ENCODE data around the gene FLNA.
"Not testable (repeated sequence)": the region's sequence is repeated elsewhere in the genome, so short reads cannot be mapped to it uniquely, and the experiment has no call there.

The FLNA gene

DNA sequence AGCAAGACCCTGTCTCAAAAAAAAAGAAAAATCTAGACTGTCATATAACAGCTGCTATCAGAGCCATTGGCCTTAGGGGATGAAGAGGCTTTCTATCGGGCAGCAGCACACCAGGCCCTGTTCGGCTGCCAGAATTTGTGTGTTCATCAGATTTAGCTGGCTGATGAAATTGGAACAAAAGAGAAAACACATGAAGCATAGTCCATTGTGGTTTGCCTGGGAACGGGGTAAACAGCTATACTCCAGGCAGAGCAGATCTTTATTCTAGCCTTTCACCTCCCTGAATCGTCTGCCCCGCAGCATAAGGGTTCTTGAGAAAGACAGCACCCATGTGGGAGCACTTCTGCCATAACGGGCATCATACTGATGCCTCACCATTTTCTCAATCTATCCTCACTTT, 67.2 kb downstream of the FLNA start:
- Histone ChIP-seq H3K27ac (peak overlapping the region; percentile 92), H3K4me1 (ENCODE audit: control insufficient read depth in 1 of 2, insufficient read depth in 1 of 2, low read depth in 1 of 2, low read length in 1 of 2) (peaks cover 45 to 51% of the 10 kb centered on the region in 2 experiments), H3K9me3 (no peaks in the 10 kb centered on the region), H3K4me3 (ENCODE audit: low read depth in 1 of 2, low read length in 1 of 2) (no peak overlapping the region), H3K36me3 (no peaks in the 10 kb centered on the region), H3K27me3 (no peaks in the 10 kb centered on the region)
- TF ChIP-seq CTCF (IDR thresholded peaks at IDR 0.05): no peak

DNA sequence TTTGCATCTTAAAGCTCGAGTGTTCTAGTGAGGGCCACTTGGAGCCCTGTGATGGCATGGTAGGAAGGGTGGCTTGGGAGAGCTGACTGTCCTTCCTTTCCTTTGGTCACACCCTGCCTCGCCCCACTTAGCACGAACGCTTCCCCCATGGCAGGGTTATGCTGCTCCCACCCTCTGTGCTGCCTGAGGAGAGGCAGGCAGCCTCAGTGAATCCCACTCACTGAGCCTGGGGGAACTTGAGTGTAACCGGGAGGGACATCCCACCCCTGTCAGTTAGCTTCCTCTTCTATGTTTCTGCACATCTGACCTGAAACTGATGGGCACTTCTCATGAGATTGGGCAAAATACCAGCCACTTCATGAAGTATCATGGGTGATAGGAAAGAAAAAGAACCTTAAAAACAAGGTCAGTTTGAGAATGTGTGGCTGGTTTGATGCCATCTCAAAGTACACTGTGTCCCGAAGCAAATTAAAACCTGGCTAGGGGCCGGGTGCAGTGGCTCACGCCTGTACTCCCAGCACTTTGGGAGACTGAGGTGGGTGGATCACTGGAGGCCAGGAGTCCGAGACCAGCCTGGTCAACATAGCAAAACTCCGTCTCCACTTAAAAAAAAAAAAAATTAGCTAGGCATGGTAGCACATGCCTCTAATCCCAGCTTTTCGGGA, 68.8 kb downstream of the FLNA start:
- H3K27ac ChIP-seq: peak overlapping the region; percentile 74
- TF ChIP-seq CTCF (IDR thresholded peaks at IDR 0.05): no peak
- no peaks in the 10 kb centered on the region for H3K27me3 ChIP-seq
- H3K9me3 ChIP-seq: no peaks in the 10 kb centered on the region
- peaks cover 50 to 59% of the 10 kb centered on the region in 2 experiments for H3K4me1 ChIP-seq (ENCODE audit: control insufficient read depth in 1 of 2, insufficient read depth in 1 of 2, low read depth in 1 of 2, low read length in 1 of 2)
- H3K4me3 ChIP-seq (ENCODE audit: low read depth in 1 of 2, low read length in 1 of 2): no peak overlapping the region
- H3K36me3 ChIP-seq: no peaks in the 10 kb centered on the region

GRCh38 chrX:154304846-154305245, 69.6 kb downstream of the FLNA start:
- peak overlapping the region; percentile 74 for H3K27ac ChIP-seq
- no peaks in the 10 kb centered on the region for H3K27me3 ChIP-seq
- no peak overlapping the region for H3K4me3 ChIP-seq (ENCODE audit: low read depth in 1 of 2, low read length in 1 of 2)
- no peaks in the 10 kb centered on the region for H3K9me3 ChIP-seq
- no peaks in the 10 kb centered on the region for H3K36me3 ChIP-seq
- peaks cover 50 to 59% of the 10 kb centered on the region in 2 experiments for H3K4me1 ChIP-seq (ENCODE audit: control insufficient read depth in 1 of 2, insufficient read depth in 1 of 2, low read depth in 1 of 2, low read length in 1 of 2)
- no peak for TF ChIP-seq CTCF (IDR thresholded peaks at IDR 0.05)

DNA sequence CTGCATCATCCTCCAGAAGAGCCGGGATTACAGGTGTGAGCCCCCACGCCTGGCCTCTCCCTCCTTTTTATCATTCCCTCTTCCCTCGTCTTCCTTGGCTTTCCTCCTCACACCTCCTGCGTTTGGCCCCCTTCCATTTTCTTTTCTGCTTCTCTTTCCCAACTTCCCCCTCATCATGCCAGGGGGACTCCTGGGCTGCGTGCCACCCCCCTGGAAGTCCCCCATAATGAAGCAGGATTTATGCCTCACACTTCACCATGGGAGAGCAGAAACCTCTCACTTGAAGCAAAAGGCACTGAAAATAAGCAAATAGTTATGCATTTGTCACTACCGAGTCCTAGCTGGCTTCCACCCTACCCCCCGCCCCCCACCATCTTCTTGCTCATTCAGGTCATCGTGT, 71.0 kb downstream of the FLNA start:
- Histone ChIP-seq H3K27me3 (no peaks in the 10 kb centered on the region), H3K4me1 (ENCODE audit: control insufficient read depth in 1 of 2, insufficient read depth in 1 of 2, low read depth in 1 of 2, low read length in 1 of 2) (peaks cover 39 to 51% of the 10 kb centered on the region in 2 experiments)
- no peak for TF ChIP-seq CTCF (IDR thresholded peaks at IDR 0.05)

DNA sequence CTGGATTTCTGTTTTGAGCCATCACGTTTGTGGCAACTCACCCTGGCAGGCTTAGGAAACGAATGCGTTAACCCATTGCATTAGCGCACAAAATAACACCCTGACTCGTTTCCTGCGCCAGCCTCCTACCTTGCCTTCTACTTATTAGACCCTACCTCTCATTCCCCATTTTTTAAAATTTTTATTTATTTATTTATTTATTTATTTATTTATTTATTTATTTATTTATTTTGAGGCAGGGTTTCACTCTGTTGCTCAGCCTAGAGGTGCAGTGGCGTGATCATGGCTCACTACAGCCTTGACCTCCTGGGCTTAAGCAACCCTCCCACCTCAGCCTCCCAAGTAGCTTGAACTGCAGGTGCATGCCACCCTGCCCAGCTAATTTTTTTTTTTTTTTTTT, 71.4 kb downstream of the FLNA start:
- H3K36me3 ChIP-seq; H3K4me3 ChIP-seq (ENCODE audit: low read depth in 1 of 2, low read length in 1 of 2); H3K9me3 ChIP-seq; H3K27me3 ChIP-seq: not testable (repeated sequence)
- Histone ChIP-seq H3K27ac (peak overlapping the region; percentile 95), H3K4me1 (ENCODE audit: control insufficient read depth in 1 of 2, insufficient read depth in 1 of 2, low read depth in 1 of 2, low read length in 1 of 2) (peaks cover 34 to 46% of the 10 kb centered on the region in 2 experiments)

More for the DNA sequence above, 71.0 kb downstream of the FLNA start:
- H3K9me3 ChIP-seq: no peaks in the 10 kb centered on the region
- no peaks in the 10 kb centered on the region for H3K36me3 ChIP-seq
- H3K4me3 ChIP-seq (ENCODE audit: low read depth in 1 of 2, low read length in 1 of 2): no peak overlapping the region
- H3K27ac ChIP-seq: peak overlapping the region; percentile 74

DNA sequence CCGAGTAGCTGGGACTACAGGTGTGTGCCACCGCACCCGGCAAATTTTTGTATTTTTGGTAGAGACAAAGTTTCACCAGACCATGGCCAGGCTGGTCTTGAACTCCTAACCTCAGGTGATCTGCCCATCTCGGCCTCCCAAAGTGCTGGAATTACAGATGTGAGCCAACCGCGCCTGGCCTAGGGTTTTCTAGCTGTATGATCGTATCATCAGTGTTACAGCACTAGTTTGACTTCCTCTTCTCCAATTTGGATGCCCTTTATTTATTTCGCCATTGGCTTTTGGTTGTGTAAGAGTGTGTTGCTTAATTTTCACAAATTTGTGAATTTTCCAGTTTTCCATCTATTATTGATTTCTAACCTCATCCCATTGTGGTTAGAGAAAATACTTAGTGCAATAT, 73.6 kb downstream of the FLNA start:
- no peak overlapping the region for H3K4me3 ChIP-seq (ENCODE audit: low read depth in 1 of 2, low read length in 1 of 2)
- H3K9me3 ChIP-seq: no peaks in the 10 kb centered on the region
- H3K27ac ChIP-seq: peak overlapping the region; percentile 95
- H3K36me3 ChIP-seq: no peaks in the 10 kb centered on the region
- no peak for TF ChIP-seq CTCF (IDR thresholded peaks at IDR 0.05)
- H3K27me3 ChIP-seq: no peaks in the 10 kb centered on the region
- H3K4me1 ChIP-seq (ENCODE audit: control insufficient read depth in 1 of 2, insufficient read depth in 1 of 2, low read depth in 1 of 2, low read length in 1 of 2): peaks cover 29 to 39% of the 10 kb centered on the region in 2 experiments

Measured in neutrophil (primary cell).